Astrocyte of the spinal cord (primary cell): ENCODE measurements around the gene TDRD7.

Experiments used
- DNase-seq: peaks from one replicate; pipeline ENCODE4 v3.0.0; 2011; ENCODE audit warnings: low read depth, low spot score
- H3K4me3 ChIP-seq: 2 replicates; pipeline ENCODE4 v1.5.1; 2011; ENCODE audit warnings: low read depth, mild to moderate bottlenecking, low read length, moderate library complexity
- CTCF ChIP-seq: IDR thresholded peaks from 2 replicates; pipeline ENCODE4 v1.5.1; 2012; ENCODE audit warnings: low read depth, mild to moderate bottlenecking, low read length, inconsistent platforms
- in situ Hi-C: cut with HindIII; loops from 2 replicates; pipeline ENCODE4 v1.10.0; 2017; ENCODE audit warnings: low sequenced_read_pairs

The TDRD7 gene

GRCh38 chr9:97366476-97366875 lies 45.4 kb upstream of the TDRD7 start:
- no peak for DNase-seq
- no peak overlapping the region for H3K4me3 ChIP-seq
- in situ Hi-C loops = no loop called here
- no peak for TF ChIP-seq CTCF

GRCh38 chr9:97366889-97367288 lies 45.0 kb upstream of the TDRD7 start:
- no peak for TF ChIP-seq CTCF
- no peak overlapping the region for H3K4me3 ChIP-seq
- DNase-seq = no peak
- in situ Hi-C loops = no loop called here

GRCh38 chr9:97367729-97368128 lies 44.2 kb upstream of the TDRD7 start:
- TF ChIP-seq CTCF = no peak
- in situ Hi-C loops = no loop called here

GRCh38 chr9:97368964-97369363 lies 42.9 kb upstream of the TDRD7 start:
- no peak overlapping the region for H3K4me3 ChIP-seq
- DNase-seq = no peak
- in situ Hi-C loops = no loop called here
- no peak for TF ChIP-seq CTCF

More at GRCh38 chr9:97367729-97368128, 44.2 kb upstream of the TDRD7 start:
- no peak overlapping the region for H3K4me3 ChIP-seq
- DNase-seq = no peak

- DNase-seq = no peak
- TF ChIP-seq CTCF = no peak
- H3K4me3 ChIP-seq = no peak overlapping the region
- in situ Hi-C loops = no loop called here
Observed at GRCh38 chr9:97372580-97372979, 39.3 kb upstream of the TDRD7 start.

- DNase-seq = no peak
- no peak for TF ChIP-seq CTCF
- in situ Hi-C loops = no loop called here
- no peak overlapping the region for H3K4me3 ChIP-seq
Observed at GRCh38 chr9:97373331-97373730, 38.6 kb upstream of the TDRD7 start.

GRCh38 chr9:97374811-97375210 lies 37.1 kb upstream of the TDRD7 start:
- in situ Hi-C loops = no loop called here
- no peak for TF ChIP-seq CTCF
- H3K4me3 ChIP-seq = no peak overlapping the region
- DNase-seq = no peak
